ENCODE data around the gene IDE.
"Not testable (repeated sequence)": the region's sequence is repeated elsewhere in the genome, so short reads cannot be mapped to it uniquely, and the experiment has no call there.

The IDE gene

GRCh38 chr10:92413011-92413410 lies 160.9 kb downstream of the IDE start:
- DNase-seq, result no peak

GRCh38 chr10:92411406-92411805 lies 162.5 kb downstream of the IDE start:
- DNase-seq, result no peak

- DNase-seq, result no peak
Observed at GRCh38 chr10:92410501-92410900, 163.4 kb downstream of the IDE start.

- DNase-seq, result no peak
Observed at GRCh38 chr10:92408017-92408361, 165.9 kb downstream of the IDE start.

- DNase-seq, result no peak
Observed at GRCh38 chr10:92407305-92408016, 166.4 kb downstream of the IDE start.

GRCh38 chr10:92405419-92405924 lies 168.4 kb downstream of the IDE start:
- DNase-seq, result no peak

GRCh38 chr10:92404612-92405418 lies 169.1 kb downstream of the IDE start:
- no peak for DNase-seq

- DNase-seq, result not testable (repeated sequence)
Observed at GRCh38 chr10:92402234-92402633, 171.7 kb downstream of the IDE start.

Data from NCI-H1694 treated with DMSO at 0.1 percent for 48 hours (cell line).